ENCODE results near the gene SLC23A1. TPM values are rescaled to one million over a fixed set of nuclear protein-coding genes. Genes with fewer than 3 reads are reported as not detected.

SLC23A1 gene
- total RNA-seq, 1 experiment from 2014 or later = not detected

DNA sequence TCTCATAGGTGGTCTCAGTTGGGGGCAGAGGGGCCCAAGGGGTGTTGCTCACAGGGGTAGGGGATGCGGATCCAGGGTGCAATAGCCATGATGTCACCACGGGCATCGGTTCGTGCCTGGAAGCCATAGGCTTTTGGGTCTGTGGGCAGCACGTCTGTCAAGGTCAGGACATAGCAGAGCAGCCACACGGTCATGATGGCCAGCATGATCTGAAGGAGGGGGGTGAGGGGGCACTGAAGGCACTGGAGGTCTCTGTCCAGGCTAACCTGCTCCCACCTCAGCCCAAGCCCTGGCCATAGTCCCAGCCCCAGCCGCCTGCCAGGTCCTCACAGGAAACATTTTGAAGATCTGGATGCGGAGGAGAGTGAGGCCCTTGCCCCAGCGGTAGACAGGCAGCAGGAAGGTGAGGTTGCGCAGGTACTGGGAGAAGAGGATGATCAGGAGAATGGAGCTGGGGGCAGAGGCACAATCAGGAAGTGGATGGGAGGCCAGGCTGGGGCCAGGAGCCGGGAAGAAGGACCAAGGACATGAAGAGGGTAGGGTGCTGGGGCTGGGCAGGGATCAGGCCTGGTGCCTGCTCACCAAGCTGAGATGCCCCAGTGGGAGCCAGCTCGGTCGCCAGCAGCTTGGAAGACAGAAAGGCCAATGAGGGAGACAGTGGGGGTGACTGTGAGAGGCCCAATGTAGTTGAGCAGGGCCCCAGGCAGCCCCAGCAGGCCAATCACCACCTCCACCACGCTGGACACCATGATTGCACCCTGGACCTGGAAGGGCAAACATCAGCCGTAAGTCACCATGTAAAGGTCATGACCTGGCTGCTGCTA, 3.3 kb downstream of the SLC23A1 start:
- no peak for DNase-seq (ENCODE audit: low read depth, low spot score)
- in situ Hi-C loops (cut with HindIII; ENCODE audit: low pct_unique_long_range_greater_than_20kb, low sequenced_read_pairs) (no loop called here), intact Hi-C loops (cut with micrococcal nuclease; ENCODE audit: unreplicated experiment) (no loop called here)
- Histone ChIP-seq H3K9me3 (ENCODE audit: control insufficient read depth, insufficient read depth, low read depth, low read length) (no peaks in the 10 kb centered on the region), H3K4me1 (ENCODE audit: control insufficient read depth, insufficient read depth, low read length) (no peaks in the 10 kb centered on the region), H3K27ac (ENCODE audit: low read length) (no peak overlapping the region), H3K36me3 (ENCODE audit: control insufficient read depth, insufficient read depth, low read length) (no peaks in the 10 kb centered on the region), H3K4me3 (ENCODE audit: low read depth in 2 of 2, low read length in 2 of 2) (no peak overlapping the region), H3K27me3 (ENCODE audit: control insufficient read depth, insufficient read depth, low read length) (no peaks in the 10 kb centered on the region)
- no peak for ATAC-seq
- CTCF ChIA-PET = interaction anchor here (0.6 to 0.9 kb wide), 2 partner anchors 8 to 367 kb away, joined by 3 read pairs; no protein-coding TSS in a partner anchor
- POLR2A ChIA-PET = no interaction called here
- no TSS peak for BruUV-seq (replicated peaks)
- TF ChIP-seq TCF7L2 (IDR thresholded peaks at IDR 0.05; ENCODE audit: low read depth, low read length) = no peak
- TF ChIP-seq, protein P1, sequence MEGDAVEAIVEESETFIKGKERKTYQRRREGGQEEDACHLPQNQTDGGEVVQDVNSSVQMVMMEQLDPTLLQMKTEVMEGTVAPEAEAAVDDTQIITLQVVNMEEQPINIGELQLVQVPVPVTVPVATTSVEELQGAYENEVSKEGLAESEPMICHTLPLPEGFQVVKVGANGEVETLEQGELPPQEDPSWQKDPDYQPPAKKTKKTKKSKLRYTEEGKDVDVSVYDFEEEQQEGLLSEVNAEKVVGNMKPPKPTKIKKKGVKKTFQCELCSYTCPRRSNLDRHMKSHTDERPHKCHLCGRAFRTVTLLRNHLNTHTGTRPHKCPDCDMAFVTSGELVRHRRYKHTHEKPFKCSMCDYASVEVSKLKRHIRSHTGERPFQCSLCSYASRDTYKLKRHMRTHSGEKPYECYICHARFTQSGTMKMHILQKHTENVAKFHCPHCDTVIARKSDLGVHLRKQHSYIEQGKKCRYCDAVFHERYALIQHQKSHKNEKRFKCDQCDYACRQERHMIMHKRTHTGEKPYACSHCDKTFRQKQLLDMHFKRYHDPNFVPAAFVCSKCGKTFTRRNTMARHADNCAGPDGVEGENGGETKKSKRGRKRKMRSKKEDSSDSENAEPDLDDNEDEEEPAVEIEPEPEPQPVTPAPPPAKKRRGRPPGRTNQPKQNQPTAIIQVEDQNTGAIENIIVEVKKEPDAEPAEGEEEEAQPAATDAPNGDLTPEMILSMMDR (IDR thresholded peaks at IDR 0.05) = no peak
- TF ChIP-seq POLR2AphosphoS5 (IDR thresholded peaks at IDR 0.05; ENCODE audit: low read depth, low read length) = no peak
- no peak for TF ChIP-seq SIN3A (IDR thresholded peaks at IDR 0.05; ENCODE audit: borderline replicate concordance, insufficient read depth, low read depth, low read length)
- TF ChIP-seq, protein P2, sequence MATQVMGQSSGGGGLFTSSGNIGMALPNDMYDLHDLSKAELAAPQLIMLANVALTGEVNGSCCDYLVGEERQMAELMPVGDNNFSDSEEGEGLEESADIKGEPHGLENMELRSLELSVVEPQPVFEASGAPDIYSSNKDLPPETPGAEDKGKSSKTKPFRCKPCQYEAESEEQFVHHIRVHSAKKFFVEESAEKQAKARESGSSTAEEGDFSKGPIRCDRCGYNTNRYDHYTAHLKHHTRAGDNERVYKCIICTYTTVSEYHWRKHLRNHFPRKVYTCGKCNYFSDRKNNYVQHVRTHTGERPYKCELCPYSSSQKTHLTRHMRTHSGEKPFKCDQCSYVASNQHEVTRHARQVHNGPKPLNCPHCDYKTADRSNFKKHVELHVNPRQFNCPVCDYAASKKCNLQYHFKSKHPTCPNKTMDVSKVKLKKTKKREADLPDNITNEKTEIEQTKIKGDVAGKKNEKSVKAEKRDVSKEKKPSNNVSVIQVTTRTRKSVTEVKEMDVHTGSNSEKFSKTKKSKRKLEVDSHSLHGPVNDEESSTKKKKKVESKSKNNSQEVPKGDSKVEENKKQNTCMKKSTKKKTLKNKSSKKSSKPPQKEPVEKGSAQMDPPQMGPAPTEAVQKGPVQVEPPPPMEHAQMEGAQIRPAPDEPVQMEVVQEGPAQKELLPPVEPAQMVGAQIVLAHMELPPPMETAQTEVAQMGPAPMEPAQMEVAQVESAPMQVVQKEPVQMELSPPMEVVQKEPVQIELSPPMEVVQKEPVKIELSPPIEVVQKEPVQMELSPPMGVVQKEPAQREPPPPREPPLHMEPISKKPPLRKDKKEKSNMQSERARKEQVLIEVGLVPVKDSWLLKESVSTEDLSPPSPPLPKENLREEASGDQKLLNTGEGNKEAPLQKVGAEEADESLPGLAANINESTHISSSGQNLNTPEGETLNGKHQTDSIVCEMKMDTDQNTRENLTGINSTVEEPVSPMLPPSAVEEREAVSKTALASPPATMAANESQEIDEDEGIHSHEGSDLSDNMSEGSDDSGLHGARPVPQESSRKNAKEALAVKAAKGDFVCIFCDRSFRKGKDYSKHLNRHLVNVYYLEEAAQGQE (IDR thresholded peaks at IDR 0.05; ENCODE audit: insufficient read depth in 1 of 2, low read depth in 2 of 2, low read length in 1 of 2) = no peak

DNA sequence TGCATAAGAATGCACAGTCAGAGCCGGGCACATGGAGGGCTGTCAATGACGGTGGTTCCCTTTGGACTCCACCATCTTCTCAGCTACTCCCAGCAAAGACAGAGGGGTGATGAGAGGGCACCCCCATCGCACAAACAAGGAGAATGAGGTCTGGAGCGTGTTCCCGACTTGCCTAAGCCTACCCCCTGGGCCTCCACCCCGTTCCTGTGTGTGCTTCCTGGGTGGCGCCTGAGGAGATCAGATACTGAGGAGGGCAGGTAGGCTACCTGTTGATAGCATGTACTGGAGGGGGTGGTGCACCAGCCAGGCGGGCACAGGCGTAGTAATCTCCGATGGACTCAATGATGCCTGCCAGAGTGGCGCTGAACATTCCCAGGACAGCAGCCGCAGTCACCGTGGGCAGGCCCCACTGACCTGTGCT, 4.1 kb downstream of the SLC23A1 start:
- Histone ChIP-seq H3K36me3 (ENCODE audit: control insufficient read depth, insufficient read depth, low read length) (no peaks in the 10 kb centered on the region), H3K9me3 (ENCODE audit: control insufficient read depth, insufficient read depth, low read depth, low read length) (no peaks in the 10 kb centered on the region), H3K4me1 (ENCODE audit: control insufficient read depth, insufficient read depth, low read length) (peaks cover 2% of the 10 kb centered on the region), H3K4me3 (ENCODE audit: low read depth in 2 of 2, low read length in 2 of 2) (no peak overlapping the region), H3K27me3 (ENCODE audit: control insufficient read depth, insufficient read depth, low read length) (no peaks in the 10 kb centered on the region), H3K27ac (ENCODE audit: low read length) (no peak overlapping the region)
- intact Hi-C loops (cut with micrococcal nuclease; ENCODE audit: unreplicated experiment) (no loop called here), in situ Hi-C loops (cut with HindIII; ENCODE audit: low pct_unique_long_range_greater_than_20kb, low sequenced_read_pairs) (no loop called here)
- DNase-seq (ENCODE audit: low read depth, low spot score) = no peak
- no peak for ATAC-seq
- TF ChIP-seq, protein P1 (IDR thresholded peaks at IDR 0.05) = no peak
- TF ChIP-seq TCF7L2 (IDR thresholded peaks at IDR 0.05; ENCODE audit: low read depth, low read length) = no peak
- no peak for TF ChIP-seq SIN3A (IDR thresholded peaks at IDR 0.05; ENCODE audit: borderline replicate concordance, insufficient read depth, low read depth, low read length)
- TF ChIP-seq, protein P2 (IDR thresholded peaks at IDR 0.05; ENCODE audit: insufficient read depth in 1 of 2, low read depth in 2 of 2, low read length in 1 of 2) = no peak
- TF ChIP-seq POLR2AphosphoS5 (IDR thresholded peaks at IDR 0.05; ENCODE audit: low read depth, low read length) = no peak
- BruUV-seq (replicated peaks) = no TSS peak
- ChIA-PET CTCF (interaction anchor here (0.9 kb wide), 1 partner anchor 9 kb away, joined by 3 read pairs; no protein-coding TSS in a partner anchor), POLR2A (no interaction called here)

Data from Panc1 (cell line).